Endothelial cell of coronary artery (primary cell): ENCODE results near the gene STATH. TPM values are rescaled to one million over a fixed set of nuclear protein-coding genes. Genes with fewer than 3 reads are reported as not detected.

Experiments
- total RNA-seq: library from RNA; depleted of rRNA; stranded (reverse); fragments of >200 nt; gene quantifications from 2 replicates; pipeline ENCODE4 v1.2.3, GENCODE V29; 2014

Gene STATH
- not detected in 2 replicates for total RNA-seq

GRCh38 chr4:69995526-69996016 is at the start of gene STATH:
STATH (plus strand) TSS chr4:69995966; CDS start chr4:69998438, 2,472 bp downstream.

GRCh38 chr4:69965628-69966027 is 30.1 kb upstream of the STATH start, which contains the start of gene CSN2:
CSN2 (minus strand) TSS chr4:69965728; CDS start chr4:69960995, 4,733 bp downstream.

GRCh38 chr4:70028159-70028558 is 32.4 kb downstream of the STATH start, which contains the start of gene HTN3:
HTN3 (plus strand) TSS chr4:70028459; CDS start chr4:70030741, 2,282 bp downstream.

GRCh38 chr4:70050138-70050537 is 54.4 kb downstream of the STATH start, which contains the start of gene HTN1:
HTN1 (plus strand) TSS chr4:70050438; CDS start chr4:70053077, 2,639 bp downstream.

Other genes with a start within 250 kb of the STATH start
- gene SULT1B1, start 235.3 kb upstream of the STATH start, total RNA-seq = 55.9 and 63.3 TPM in 2 replicates
- gene SULT1E1, start 135.8 kb upstream of the STATH start, total RNA-seq = 8.5 and 175 TPM in 2 replicates
- not detected in 2 replicates for gene CSN1S1, start 64.9 kb upstream of the STATH start, total RNA-seq
- gene CSN2, start 30.2 kb upstream of the STATH start, total RNA-seq = not detected in 2 replicates
- not detected in 2 replicates for gene HTN3, start 32.5 kb downstream of the STATH start, total RNA-seq
- not detected in 2 replicates for gene HTN1, start 54.5 kb downstream of the STATH start, total RNA-seq
- gene PRR27, start 158.3 kb downstream of the STATH start, total RNA-seq = not detected in 2 replicates
- gene ODAM, start 199.8 kb downstream of the STATH start, total RNA-seq = not detected in 2 replicates
- not detected in 2 replicates for gene FDCSP, start 230.2 kb downstream of the STATH start, total RNA-seq
- gene CSN3, start 246.6 kb downstream of the STATH start, total RNA-seq = not detected in 2 replicates